H9 (cell line): ENCODE data around the gene SMYD2. TPM values are rescaled to one million over a fixed set of nuclear protein-coding genes. Genes with fewer than 3 reads are reported as not detected.

Experiments
- DNase-seq: peaks from one replicate; pipeline ENCODE4 v3.0.0-alpha.2; 2017
- H2AFZ ChIP-seq: one replicate; pipeline ENCODE4 v1.6.1; 2013; ENCODE audit warnings: mild to moderate bottlenecking, low read length, control low read depth, moderate library complexity
- H2AK5ac ChIP-seq: 2 replicates; pipeline ENCODE4 v1.6.1; 2013; ENCODE audit warnings: low read length, control low read depth, mixed read lengths; ENCODE audit not compliant: insufficient read length
- H2BK120ac ChIP-seq: one replicate; pipeline ENCODE4 v1.6.1; 2013; ENCODE audit warnings: low read depth, mild to moderate bottlenecking, low read length, control low read depth, inconsistent platforms; ENCODE audit not compliant: poor library complexity, severe bottlenecking
- H2BK12ac ChIP-seq: 2 replicates; pipeline ENCODE4 v1.6.1; 2013; ENCODE audit warnings: low read length, control low read depth, mixed read lengths, low read depth; ENCODE audit not compliant: insufficient read length
- H2BK15ac ChIP-seq: 2 replicates; pipeline ENCODE4 v1.6.1; 2013; ENCODE audit warnings: low read depth, low read length, control low read depth
- H2BK20ac ChIP-seq: one replicate; pipeline ENCODE4 v1.6.1; 2013; ENCODE audit warnings: low read depth, mild to moderate bottlenecking, low read length, control low read depth, inconsistent platforms; ENCODE audit not compliant: poor library complexity, severe bottlenecking
- H2BK5ac ChIP-seq: 2 replicates; pipeline ENCODE4 v1.6.1; 2013; ENCODE audit warnings: low read length, control low read depth, mixed read lengths; ENCODE audit not compliant: insufficient read length
- H3K14ac ChIP-seq: 2 replicates; pipeline ENCODE4 v1.6.1; 2013; ENCODE audit warnings: low read length, control low read depth; ENCODE audit not compliant: insufficient read depth
- H3K18ac ChIP-seq: 2 replicates; pipeline ENCODE4 v1.6.1; 2013; ENCODE audit warnings: low read depth, mild to moderate bottlenecking, mixed read lengths, low read length, control low read depth; ENCODE audit not compliant: insufficient read length
- H3K23ac ChIP-seq: 2 replicates; pipeline ENCODE4 v1.6.1; 2013; ENCODE audit warnings: low read length, control low read depth, mixed read lengths, low read depth; ENCODE audit not compliant: insufficient read length
- H3K23me2 ChIP-seq: 2 replicates; pipeline ENCODE4 v1.6.1; 2013; ENCODE audit warnings: low read depth, mild to moderate bottlenecking, mixed read lengths, low read length, control low read depth; ENCODE audit not compliant: insufficient read length, poor library complexity, severe bottlenecking
- H3K27ac ChIP-seq: 2 replicates; pipeline ENCODE4 v1.5.1; 2013; ENCODE audit warnings: low read length, control low read depth, mixed read lengths, low read depth; ENCODE audit not compliant: insufficient read length
- H3K27me3 ChIP-seq: 2 replicates; pipeline ENCODE4 v1.6.1; 2013; ENCODE audit warnings: low read length, control low read depth, inconsistent platforms; ENCODE audit not compliant: insufficient read depth
- H3K4ac ChIP-seq: 2 replicates; pipeline ENCODE4 v1.6.1; 2013; ENCODE audit warnings: low read depth, mild to moderate bottlenecking, control low read depth, inconsistent platforms, low read length, moderate library complexity
- H3K4me1 ChIP-seq: 2 replicates; pipeline ENCODE4 v1.6.1; 2013; ENCODE audit warnings: low read length, control low read depth, inconsistent platforms; ENCODE audit not compliant: insufficient read depth
- H3K4me2 ChIP-seq: 2 replicates; pipeline ENCODE4 v1.6.1; 2013; ENCODE audit warnings: low read length, control low read depth, mixed read lengths; ENCODE audit not compliant: insufficient read length, insufficient read depth
- H3K56ac ChIP-seq: 2 replicates; pipeline ENCODE4 v1.6.1; 2013; ENCODE audit warnings: low read depth, mild to moderate bottlenecking, mixed read lengths, low read length, control low read depth; ENCODE audit not compliant: insufficient read length
- H3K79me1 ChIP-seq: 2 replicates; pipeline ENCODE4 v1.6.1; 2013; ENCODE audit warnings: low read depth, mild to moderate bottlenecking, moderate library complexity, low read length, control low read depth, inconsistent platforms; ENCODE audit not compliant: insufficient read depth, poor library complexity, severe bottlenecking
- H3K79me2 ChIP-seq: 2 replicates; pipeline ENCODE4 v1.6.1; 2013; ENCODE audit warnings: low read length, control low read depth, inconsistent platforms; ENCODE audit not compliant: insufficient read depth
- H3K9ac ChIP-seq: 2 replicates; pipeline ENCODE4 v1.6.1; 2013; ENCODE audit warnings: low read length, control low read depth, mixed read lengths; ENCODE audit not compliant: insufficient read length; ENCODE audit errors: extremely low read depth
- H3K9me3 ChIP-seq: one replicate; pipeline ENCODE4 v1.6.1; 2013; ENCODE audit warnings: low read depth, low read length, inconsistent platforms; ENCODE audit not compliant: control insufficient read depth
- H3T11ph ChIP-seq: one replicate; pipeline ENCODE4 v1.6.1; 2013; ENCODE audit warnings: mild to moderate bottlenecking, low read length, control low read depth, inconsistent platforms
- H4K20me1 ChIP-seq: one replicate; pipeline ENCODE4 v1.6.1; 2013; ENCODE audit not compliant: control insufficient read depth, insufficient read length, insufficient read depth
- H4K5ac ChIP-seq: 2 replicates; pipeline ENCODE4 v1.6.1; 2013; ENCODE audit warnings: low read depth, mild to moderate bottlenecking, mixed read lengths, low read length, control low read depth; ENCODE audit not compliant: insufficient read length
- H4K8ac ChIP-seq: replicated peaks from 2 replicates; pipeline ENCODE4 v1.6.1; 2013; ENCODE audit warnings: low read length, control low read depth, mixed read lengths, low read depth; ENCODE audit not compliant: insufficient read length
- H4K91ac ChIP-seq: 2 replicates; pipeline ENCODE4 v1.6.1; 2013; ENCODE audit warnings: low read depth, mild to moderate bottlenecking, moderate library complexity, mixed read lengths, low read length, control low read depth; ENCODE audit not compliant: insufficient read length
- H3K27ac Mint-ChIP-seq, 3 experiments: 2 replicates in 2 of 3; 3 replicates in 1 of 3; pipeline ENCODE4 v1.8.0; 2020 to 2021; ENCODE audit warnings: mixed read lengths in 3 of 3, mild to moderate bottlenecking in 1 of 3, moderate library complexity in 1 of 3
- H3K27me3 Mint-ChIP-seq: 2 replicates; pipeline ENCODE4 v1.8.0; 2021; ENCODE audit warnings: low read depth, mild to moderate bottlenecking, moderate library complexity, mixed read lengths
- H3K36me3 Mint-ChIP-seq, 3 experiments: 2 replicates in 2 of 3; 3 replicates in 1 of 3; pipeline ENCODE4 v1.8.0; 2020 to 2021; ENCODE audit warnings: low read depth in 3 of 3, mixed read lengths in 3 of 3; ENCODE audit not compliant: insufficient read depth in 1 of 3
- H3K4me1 Mint-ChIP-seq, 2 experiments: 2 replicates each; pipeline ENCODE4 v1.8.0; 2020; ENCODE audit warnings: mixed read lengths in 2 of 2
- H3K4me3 Mint-ChIP-seq, 2 experiments: 2 replicates in 1 of 2; 3 replicates in 1 of 2; pipeline ENCODE4 v1.8.0; 2020 to 2021; ENCODE audit warnings: mild to moderate bottlenecking in 2 of 2, mixed read lengths in 2 of 2, moderate library complexity in 1 of 2
- H3K9me3 Mint-ChIP-seq, 2 experiments: 2 replicates in 1 of 2; 3 replicates in 1 of 2; pipeline ENCODE4 v1.8.0; 2020; ENCODE audit warnings: mild to moderate bottlenecking in 2 of 2, mixed read lengths in 2 of 2, moderate library complexity in 1 of 2
- WGBS: extraction: QIAGEN DNeasy Blood & Tissue Kit; methylation state at CpG from one replicate; pipeline ENCODE4 v1.1.7; 2013; ENCODE audit warnings: missing lambda C conversion rate, low lambda C conversion rate, mixed read lengths; ENCODE audit not compliant: insufficient read length; ENCODE audit errors: extremely low coverage; 5-methylcytosine and 5-hydroxymethylcytosine counted together
- total RNA-seq: library from RNA; stranded (reverse); gene quantifications from 2 replicates; pipeline ENCODE4 v1.2.1, GENCODE V29; 2021
- TF ChIP-seq, protein P1 (sequence below): fragments of 200-600 bp; sonication (generic); conservative IDR thresholded peaks from 3 replicates; pipeline ENCODE4 v1.8.0; 2021; ENCODE audit warnings: antibody characterized with exemption, mild to moderate bottlenecking

Gene SMYD2
- total RNA-seq, 1 experiment from 2014 or later: 10.9 TPM

DNA sequence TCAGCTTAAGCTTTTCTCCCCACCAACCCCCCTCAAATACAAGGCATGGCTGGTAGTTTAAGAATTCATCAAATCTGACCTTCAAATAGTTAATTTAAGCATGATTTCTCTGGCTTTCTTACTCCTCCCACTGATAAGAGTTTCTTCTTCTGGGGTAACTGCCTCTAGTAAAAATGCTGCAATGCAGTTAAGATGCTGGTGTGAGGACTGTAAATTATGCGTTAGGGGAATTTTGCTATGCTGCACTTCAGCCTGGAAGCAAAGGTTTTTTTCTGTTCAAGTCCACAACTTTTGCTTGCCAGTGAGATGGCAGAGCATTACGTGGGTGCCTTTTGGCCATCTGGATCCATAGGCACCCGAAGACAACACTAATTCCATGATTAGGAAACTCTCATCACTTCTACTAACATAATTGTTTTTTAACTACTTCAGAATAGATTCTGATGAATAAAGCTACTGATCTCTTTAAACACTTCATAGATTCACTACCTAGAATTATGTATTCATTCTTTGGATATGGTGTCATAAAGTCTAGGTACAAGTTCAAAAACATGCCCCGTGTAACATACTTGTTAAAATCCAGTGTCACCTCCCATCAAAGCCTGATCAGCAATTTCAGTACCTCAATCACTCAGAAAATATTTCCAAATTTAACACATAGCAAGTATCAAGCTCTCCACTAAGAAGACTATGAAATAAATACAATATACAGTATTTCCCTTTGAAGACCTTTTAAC is 8.8 kb upstream of the SMYD2 start:
- WGBS: no CpG with 5 or more reads among the region's 4 CpGs
- no peak overlapping the region for H2BK20ac ChIP-seq
- Mint-ChIP-seq H3K27ac (no peak overlapping the region), H3K36me3 (no peaks in the 10 kb centered on the region; a peak in 2 of 7 replicates), H3K27me3 (peaks cover 28% of the 10 kb centered on the region), H3K4me1 (peaks cover 5% of the 10 kb centered on the region in 2 experiments), H3K9me3 (no peaks in the 10 kb centered on the region; a peak in 2 of 5 replicates), H3K4me3 (no peak overlapping the region)
- H2BK5ac ChIP-seq: no peak overlapping the region
- no peak overlapping the region for H4K5ac ChIP-seq
- H3K14ac ChIP-seq: no peak overlapping the region
- H3K23me2 ChIP-seq: no peaks in the 10 kb centered on the region
- H4K20me1 ChIP-seq: no peaks in the 10 kb centered on the region
- H3K27ac ChIP-seq: no peak overlapping the region
- no peak overlapping the region for H4K91ac ChIP-seq
- H4K8ac ChIP-seq: no peak overlapping the region
- TF ChIP-seq, protein P1, sequence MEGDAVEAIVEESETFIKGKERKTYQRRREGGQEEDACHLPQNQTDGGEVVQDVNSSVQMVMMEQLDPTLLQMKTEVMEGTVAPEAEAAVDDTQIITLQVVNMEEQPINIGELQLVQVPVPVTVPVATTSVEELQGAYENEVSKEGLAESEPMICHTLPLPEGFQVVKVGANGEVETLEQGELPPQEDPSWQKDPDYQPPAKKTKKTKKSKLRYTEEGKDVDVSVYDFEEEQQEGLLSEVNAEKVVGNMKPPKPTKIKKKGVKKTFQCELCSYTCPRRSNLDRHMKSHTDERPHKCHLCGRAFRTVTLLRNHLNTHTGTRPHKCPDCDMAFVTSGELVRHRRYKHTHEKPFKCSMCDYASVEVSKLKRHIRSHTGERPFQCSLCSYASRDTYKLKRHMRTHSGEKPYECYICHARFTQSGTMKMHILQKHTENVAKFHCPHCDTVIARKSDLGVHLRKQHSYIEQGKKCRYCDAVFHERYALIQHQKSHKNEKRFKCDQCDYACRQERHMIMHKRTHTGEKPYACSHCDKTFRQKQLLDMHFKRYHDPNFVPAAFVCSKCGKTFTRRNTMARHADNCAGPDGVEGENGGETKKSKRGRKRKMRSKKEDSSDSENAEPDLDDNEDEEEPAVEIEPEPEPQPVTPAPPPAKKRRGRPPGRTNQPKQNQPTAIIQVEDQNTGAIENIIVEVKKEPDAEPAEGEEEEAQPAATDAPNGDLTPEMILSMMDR: no peak
- H3K4me1 ChIP-seq: peaks cover 2% of the 10 kb centered on the region; the same call in 1 of the 2 replicates
- DNase-seq: no peak
- no peak overlapping the region for H3K4me2 ChIP-seq
- no peak overlapping the region for H3K56ac ChIP-seq
- H2AK5ac ChIP-seq: no peak overlapping the region
- no peaks in the 10 kb centered on the region for H3K79me2 ChIP-seq
- H3K23ac ChIP-seq: no peak overlapping the region
- H3K4ac ChIP-seq: no peak overlapping the region
- H2BK15ac ChIP-seq: no peak overlapping the region
- no peak overlapping the region for H3K9ac ChIP-seq
- H3K79me1 ChIP-seq: no peaks in the 10 kb centered on the region
- H2AFZ ChIP-seq: no peak overlapping the region
- H3K18ac ChIP-seq: no peak overlapping the region
- no peak overlapping the region for H2BK12ac ChIP-seq
- no peaks in the 10 kb centered on the region; the same call in 1 of the 2 replicates for H3K27me3 ChIP-seq
- H3T11ph ChIP-seq: no peak overlapping the region
- no peak overlapping the region for H2BK120ac ChIP-seq
- no peaks in the 10 kb centered on the region for H3K9me3 ChIP-seq
